GM12878 (cell line): Measurements from ENCODE around the gene SELENOS.

Source experiments
- ATF3 ChIP-seq: IDR thresholded peaks from 2 replicates; pipeline ENCODE4 v1.6.1; 2011; ENCODE audit warnings: low read depth, mild to moderate bottlenecking, low read length, moderate library complexity, borderline replicate concordance; ENCODE audit errors: extremely low read depth
- CTCF ChIP-seq, 3 experiments: IDR thresholded peaks in 2 of 3; conservative IDR thresholded peaks in 1 of 3; 2 replicates each; pipeline ENCODE4 v1.5.1; 2011; ENCODE audit warnings: low read depth in 3 of 3, low read length in 3 of 3, mild to moderate bottlenecking in 3 of 3, control low read depth in 2 of 3, moderate library complexity in 2 of 3, inconsistent platforms in 1 of 3, mixed read lengths in 1 of 3; ENCODE audit not compliant: control insufficient read depth in 2 of 3, insufficient read depth in 1 of 3; ENCODE audit errors: extremely low read depth in 1 of 3
- IKZF2 ChIP-seq, 2 experiments: fragments of 450-650 bp; IDR thresholded peaks; 2 replicates each; pipeline ENCODE4 v1.6.1; 2017; ENCODE audit warnings: mild to moderate bottlenecking in 2 of 2, moderate library complexity in 2 of 2
- NFIC ChIP-seq: IDR thresholded peaks from 2 replicates; pipeline ENCODE4 v1.6.1; 2012; ENCODE audit warnings: low read depth, mild to moderate bottlenecking, inconsistent platforms, low read length, moderate library complexity
- POLR2A ChIP-seq: IDR thresholded peaks from 2 replicates; pipeline ENCODE4 v1.6.1; 2011; ENCODE audit warnings: low read depth, mild to moderate bottlenecking, low read length
- TCF12 ChIP-seq: IDR thresholded peaks from 2 replicates; pipeline ENCODE4 v1.6.1; 2011; ENCODE audit warnings: low read depth, mild to moderate bottlenecking, low read length

GRCh38 chr15:101310508-101310907, 33.2 kb upstream of the SELENOS start:
- TF ChIP-seq CTCF (IDR thresholded peaks at IDR 0.05 in 2 of 3, conservative IDR thresholded peaks at IDR 0.05 in 1 of 3; ENCODE audit: control insufficient read depth in 2 of 3, extremely low read depth in 1 of 3, insufficient read depth in 1 of 3, low read depth in 3 of 3, low read length in 3 of 3) (no peak), POLR2A (no peak), IKZF2 (IDR thresholded peaks at IDR 0.05) (no peak), TCF12 (no peak), NFIC (no peak), ATF3 (no peak)
